Stimulated activated CD4-positive, alpha-beta T cell treated with anti-CD3 and anti-CD28 coated beads, Interleukin-15, amount 100 ng/mL, for 24 hours (primary cell): ENCODE data around the gene NYNRIN.

Experiments
- DNase-seq: peaks from one replicate; pipeline ENCODE4 v3.0.0-alpha.2; 2020

Gene NYNRIN

DNA sequence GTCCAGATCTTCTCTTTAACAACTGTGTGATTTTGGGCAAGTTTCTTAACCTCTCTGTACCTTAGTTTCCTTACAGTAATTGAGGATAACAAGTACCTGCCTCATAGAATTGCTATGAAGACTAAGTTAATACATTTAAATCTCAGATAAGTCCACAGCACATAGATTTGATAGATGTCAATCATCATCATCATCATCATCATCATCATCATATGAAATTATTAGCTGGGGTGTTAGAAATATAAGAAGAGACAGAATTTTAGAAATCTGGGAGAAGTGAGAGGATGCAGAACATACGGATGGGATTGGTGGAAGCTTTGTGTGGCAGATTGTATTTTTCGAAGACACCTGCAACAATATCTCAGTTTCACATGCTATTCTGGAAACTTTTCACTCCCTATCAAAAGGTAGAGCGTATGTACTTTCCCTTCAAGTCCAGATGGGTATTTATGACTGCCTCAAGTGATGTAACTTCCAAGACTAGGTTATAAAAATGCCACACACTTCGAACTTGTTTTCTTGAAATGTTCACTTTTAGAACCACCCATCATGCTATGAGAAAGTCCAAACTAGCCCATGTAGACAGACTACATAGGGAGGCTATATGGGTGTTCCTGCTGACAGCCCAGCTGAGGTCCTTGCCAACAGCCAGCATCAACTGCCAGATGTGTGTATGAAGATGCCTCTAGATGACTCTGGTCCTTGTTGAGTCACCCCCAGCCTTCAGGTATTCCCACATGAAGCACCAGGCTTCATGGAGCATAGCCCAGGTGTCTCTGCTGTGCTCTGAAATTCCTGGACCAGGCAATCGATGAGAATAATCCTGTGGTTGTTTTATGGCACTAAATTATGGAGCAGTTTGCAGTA lies 64.4 kb downstream of the NYNRIN start:
- DNase-seq: no peak

DNA sequence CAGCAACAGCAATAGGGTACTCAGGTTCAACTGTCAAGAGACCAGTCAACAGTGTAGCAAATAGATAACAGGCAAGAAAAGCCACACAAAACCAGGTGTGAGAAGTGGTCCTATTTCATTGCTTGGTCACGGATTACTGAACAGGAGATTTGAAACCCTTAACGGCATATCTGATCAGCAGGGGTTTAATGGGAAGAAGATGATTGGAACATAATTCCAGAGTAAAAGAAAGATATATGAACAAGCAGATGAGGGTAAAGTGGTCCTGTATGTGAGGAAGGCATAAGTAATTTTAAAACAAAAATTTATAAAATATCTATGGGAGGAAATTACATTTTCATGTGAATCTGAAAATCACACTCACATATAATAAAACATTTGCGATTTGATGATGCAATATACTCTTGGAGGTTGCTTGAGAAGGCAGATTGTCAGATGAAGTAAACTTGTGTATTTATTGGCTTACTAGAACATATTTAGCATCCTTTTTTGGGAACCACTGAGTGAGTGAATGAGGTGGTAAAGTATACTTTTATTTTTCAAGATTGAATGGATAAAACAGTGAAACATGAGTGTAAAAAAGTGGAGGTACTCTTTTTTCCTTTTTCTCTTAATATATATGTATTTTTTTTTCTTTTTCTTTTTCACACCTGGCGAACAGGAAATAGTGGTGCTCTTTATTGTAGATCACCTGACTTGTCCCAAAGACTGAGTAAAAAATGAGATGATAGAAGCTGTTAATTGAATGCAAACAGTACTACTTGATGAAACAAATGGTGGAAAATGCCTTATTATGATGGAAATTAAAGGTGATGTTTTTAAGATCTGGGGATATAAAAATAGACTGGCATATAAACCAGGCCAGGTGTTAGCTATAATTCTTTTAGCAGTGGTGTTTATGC lies 65.3 kb downstream of the NYNRIN start:
- DNase-seq: no peak

DNA sequence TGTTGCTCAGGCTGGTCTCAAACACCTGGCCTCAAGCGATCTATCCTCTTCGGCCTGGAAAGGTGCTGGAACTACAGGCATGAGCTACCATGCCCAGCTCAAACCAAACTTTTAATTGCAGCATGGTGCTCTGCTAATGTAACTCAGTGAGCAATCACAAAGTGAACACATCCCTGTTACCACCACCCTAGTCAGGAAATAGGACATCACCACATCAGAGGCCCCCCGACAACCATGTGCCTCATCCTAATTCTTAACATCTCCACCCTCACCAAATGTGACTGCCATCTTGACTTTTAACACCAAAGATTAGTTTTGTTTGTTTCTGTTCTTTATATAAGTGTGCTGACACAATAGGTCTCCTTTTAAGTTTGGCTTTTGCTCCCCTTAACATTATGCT lies 66.6 kb downstream of the NYNRIN start:
- DNase-seq: no peak

DNA sequence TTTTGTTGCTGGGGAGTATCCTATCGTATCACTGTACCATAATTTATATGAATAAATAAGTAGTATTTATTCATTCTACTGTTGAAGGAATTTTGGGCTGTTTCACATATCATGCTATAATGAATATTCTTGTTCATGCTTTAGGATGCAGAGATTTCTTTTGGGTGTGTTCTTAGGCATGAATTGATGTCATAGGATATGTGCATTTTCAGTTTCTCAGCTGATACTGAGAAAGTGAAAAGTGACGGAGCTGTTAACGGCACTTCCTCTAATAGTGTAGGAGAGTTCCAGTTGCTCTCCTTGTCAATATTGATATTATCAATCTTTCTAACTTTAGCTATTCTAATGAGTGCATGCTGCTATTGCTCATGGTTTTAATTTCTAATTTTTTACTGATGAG lies 67.0 kb downstream of the NYNRIN start:
- DNase-seq: no peak
